ENCODE data around the gene STPG1. TPM values are rescaled to one million over a fixed set of nuclear protein-coding genes. Genes with fewer than 3 reads are reported as not detected.

The STPG1 gene
- total RNA-seq, 1 donor from 2014 or later: 16.7 TPM

DNA sequence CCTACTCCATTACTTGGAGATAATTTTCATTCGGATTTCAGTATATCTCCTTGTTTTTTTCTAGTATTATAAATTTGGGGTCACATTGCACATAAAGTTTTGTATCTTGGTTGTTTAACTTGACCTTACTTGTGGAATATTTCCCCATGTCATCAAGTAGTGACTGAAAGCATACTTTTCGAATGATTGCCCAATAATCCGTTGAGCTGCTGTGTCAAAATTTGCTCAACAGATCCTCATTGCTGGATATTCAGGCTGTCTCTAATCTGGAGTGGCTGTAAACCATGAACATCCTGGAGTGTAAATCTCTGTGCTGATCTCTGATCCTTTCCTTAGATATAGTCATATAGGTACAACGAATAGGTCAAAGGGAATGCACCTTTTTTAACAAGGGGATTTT, 7.0 kb upstream of the STPG1 start:
- Mint-ChIP-seq H3K4me1 (ENCODE audit: low read depth) (peaks cover 26% of the 10 kb centered on the region), H3K36me3 (ENCODE audit: insufficient read depth) (peaks cover 12% of the 10 kb centered on the region)
- TF ChIP-seq, protein P1, sequence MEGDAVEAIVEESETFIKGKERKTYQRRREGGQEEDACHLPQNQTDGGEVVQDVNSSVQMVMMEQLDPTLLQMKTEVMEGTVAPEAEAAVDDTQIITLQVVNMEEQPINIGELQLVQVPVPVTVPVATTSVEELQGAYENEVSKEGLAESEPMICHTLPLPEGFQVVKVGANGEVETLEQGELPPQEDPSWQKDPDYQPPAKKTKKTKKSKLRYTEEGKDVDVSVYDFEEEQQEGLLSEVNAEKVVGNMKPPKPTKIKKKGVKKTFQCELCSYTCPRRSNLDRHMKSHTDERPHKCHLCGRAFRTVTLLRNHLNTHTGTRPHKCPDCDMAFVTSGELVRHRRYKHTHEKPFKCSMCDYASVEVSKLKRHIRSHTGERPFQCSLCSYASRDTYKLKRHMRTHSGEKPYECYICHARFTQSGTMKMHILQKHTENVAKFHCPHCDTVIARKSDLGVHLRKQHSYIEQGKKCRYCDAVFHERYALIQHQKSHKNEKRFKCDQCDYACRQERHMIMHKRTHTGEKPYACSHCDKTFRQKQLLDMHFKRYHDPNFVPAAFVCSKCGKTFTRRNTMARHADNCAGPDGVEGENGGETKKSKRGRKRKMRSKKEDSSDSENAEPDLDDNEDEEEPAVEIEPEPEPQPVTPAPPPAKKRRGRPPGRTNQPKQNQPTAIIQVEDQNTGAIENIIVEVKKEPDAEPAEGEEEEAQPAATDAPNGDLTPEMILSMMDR (IDR thresholded peaks at IDR 0.05; ENCODE audit: unreplicated experiment): no peak

DNA sequence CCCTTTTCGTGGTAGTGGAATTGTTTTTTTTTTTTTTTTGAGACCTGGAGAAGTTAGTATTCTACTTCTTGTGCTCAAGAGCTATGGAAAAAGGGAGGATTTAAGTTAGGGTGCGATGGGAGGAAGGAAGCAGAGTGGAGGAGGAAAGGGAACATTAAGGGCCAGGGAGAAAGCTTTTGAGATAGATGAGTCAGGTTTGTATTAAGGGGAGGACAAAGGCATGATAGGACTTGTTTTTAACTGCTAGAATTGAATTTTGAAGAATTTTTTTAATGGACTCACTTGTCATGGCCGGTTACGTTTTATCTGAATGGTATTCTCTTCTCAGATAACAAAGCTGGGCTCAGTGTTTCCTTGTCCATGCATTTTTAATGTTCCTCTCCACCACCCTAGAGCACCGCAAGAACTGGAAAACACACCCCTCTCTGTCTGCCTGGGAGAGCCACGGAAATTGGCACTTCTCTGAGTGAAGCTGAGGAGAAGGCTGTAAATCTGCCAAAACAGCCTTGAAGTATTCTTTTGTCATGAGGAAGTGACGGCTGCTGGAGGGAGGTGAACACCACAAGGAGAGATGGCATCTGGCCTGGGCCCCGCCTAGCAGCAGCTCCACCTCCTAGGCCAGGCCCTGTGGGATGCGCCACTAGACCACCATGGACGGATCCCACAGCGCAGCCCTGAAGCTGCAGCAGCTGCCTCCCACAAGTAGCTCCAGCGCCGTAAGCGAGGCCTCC, 5.5 kb upstream of the STPG1 start:
- Mint-ChIP-seq H3K27ac (no peak overlapping the region), H3K9me3 (ENCODE audit: low read depth) (peaks cover 2% of the 10 kb centered on the region), H3K4me1 (ENCODE audit: low read depth) (peaks cover 27% of the 10 kb centered on the region), H3K4me3 (ENCODE audit: low read depth) (no peak overlapping the region), H3K27me3 (no peaks in the 10 kb centered on the region), H3K36me3 (ENCODE audit: insufficient read depth) (peaks cover 12% of the 10 kb centered on the region)
- no peak for DNase-seq (ENCODE audit: low spot score, unreplicated experiment)
- TF ChIP-seq, protein P1 (IDR thresholded peaks at IDR 0.05; ENCODE audit: unreplicated experiment): no peak

More for the DNA sequence above, 7.0 kb upstream of the STPG1 start:
- no peak overlapping the region for H3K27ac Mint-ChIP-seq
- no peak for DNase-seq (ENCODE audit: low spot score, unreplicated experiment)
- H3K27me3 Mint-ChIP-seq: no peaks in the 10 kb centered on the region
- no peak overlapping the region for H3K4me3 Mint-ChIP-seq (ENCODE audit: low read depth)
- no peaks in the 10 kb centered on the region for H3K9me3 Mint-ChIP-seq (ENCODE audit: low read depth)

DNA sequence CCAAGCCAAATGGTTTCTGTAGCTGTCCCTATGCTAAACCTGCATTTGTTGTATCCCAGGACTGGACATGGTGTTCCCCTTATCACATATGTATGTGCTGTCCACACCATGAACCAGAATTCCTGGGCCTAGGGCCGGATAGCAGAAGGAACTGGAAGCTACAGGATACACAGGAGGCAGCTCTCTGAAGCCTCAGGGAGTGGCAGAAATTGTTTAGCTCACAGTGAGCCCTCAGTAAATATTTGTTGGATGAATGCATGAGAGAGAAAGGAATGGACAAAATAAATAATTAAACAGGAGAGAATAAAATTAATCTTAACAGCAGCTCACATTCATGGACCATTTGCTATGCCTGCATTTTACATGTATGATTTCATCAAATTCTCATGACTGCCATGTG, 4.1 kb upstream of the STPG1 start:
- no peaks in the 10 kb centered on the region for H3K27me3 Mint-ChIP-seq
- peaks cover 25% of the 10 kb centered on the region for H3K4me1 Mint-ChIP-seq (ENCODE audit: low read depth)
- TF ChIP-seq, protein P1 (IDR thresholded peaks at IDR 0.05; ENCODE audit: unreplicated experiment): no peak
- H3K27ac Mint-ChIP-seq: no peak overlapping the region
- H3K9me3 Mint-ChIP-seq (ENCODE audit: low read depth): peaks cover 2% of the 10 kb centered on the region
- no peak for DNase-seq (ENCODE audit: low spot score, unreplicated experiment)
- peaks cover 12% of the 10 kb centered on the region for H3K36me3 Mint-ChIP-seq (ENCODE audit: insufficient read depth)
- no peak overlapping the region for H3K4me3 Mint-ChIP-seq (ENCODE audit: low read depth)

DNA sequence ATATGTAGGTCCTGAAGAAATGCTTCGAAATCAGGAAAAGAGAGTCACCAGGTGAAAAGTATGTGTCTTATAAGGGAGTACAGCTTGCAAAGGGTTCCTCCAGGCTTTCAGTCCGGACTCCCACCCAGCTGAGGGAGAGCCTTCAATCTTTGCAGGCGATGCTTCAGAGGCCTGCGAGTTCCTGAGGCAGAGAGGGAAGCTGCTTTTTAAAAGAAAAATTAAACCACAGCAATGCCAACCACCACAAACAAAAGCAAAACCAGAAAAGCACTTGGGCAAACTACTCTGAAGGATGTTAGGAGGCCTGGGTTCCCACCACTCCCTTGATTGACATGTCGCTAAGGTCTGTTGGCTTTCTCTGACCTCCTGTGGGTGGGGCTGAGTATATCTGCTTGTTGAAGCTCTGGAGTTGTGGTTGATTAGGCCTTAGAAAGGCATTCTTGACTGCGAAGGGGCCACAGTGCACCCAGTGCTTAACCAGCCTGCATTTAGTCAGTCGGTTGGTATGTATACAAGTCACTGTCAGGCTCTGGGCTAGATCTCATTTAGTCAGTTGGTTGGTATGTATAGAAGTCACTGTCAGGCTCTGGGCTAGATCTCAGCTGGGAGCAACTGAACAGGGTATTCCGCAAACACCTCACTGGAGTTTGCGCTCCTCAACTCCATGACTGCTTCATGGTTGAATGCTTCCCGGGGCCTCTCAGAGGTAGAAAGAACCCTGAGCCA, 3.2 kb upstream of the STPG1 start:
- H3K27ac Mint-ChIP-seq: peak overlapping the region; percentile 92

More for the DNA sequence above, 3.2 kb upstream of the STPG1 start:
- no peak for DNase-seq (ENCODE audit: low spot score, unreplicated experiment)
- Mint-ChIP-seq H3K27me3 (no peaks in the 10 kb centered on the region), H3K9me3 (ENCODE audit: low read depth) (peaks cover 2% of the 10 kb centered on the region), H3K4me1 (ENCODE audit: low read depth) (peaks cover 25% of the 10 kb centered on the region), H3K4me3 (ENCODE audit: low read depth) (peak overlapping the region; percentile 97), H3K36me3 (ENCODE audit: insufficient read depth) (peaks cover 9% of the 10 kb centered on the region)
- TF ChIP-seq, protein P1 (IDR thresholded peaks at IDR 0.05; ENCODE audit: unreplicated experiment): no peak
